H9 (cell line): Measurements from ENCODE around the gene R3HDM4. TPM values are rescaled to one million over a fixed set of nuclear protein-coding genes. Genes with fewer than 3 reads are reported as not detected.

Experiments
- DNase-seq: peaks from one replicate; pipeline ENCODE4 v3.0.0-alpha.2; 2017
- H2AFZ ChIP-seq: one replicate; pipeline ENCODE4 v1.6.1; 2013; ENCODE audit warnings: mild to moderate bottlenecking, low read length, control low read depth, moderate library complexity
- H2AK5ac ChIP-seq: 2 replicates; pipeline ENCODE4 v1.6.1; 2013; ENCODE audit warnings: low read length, control low read depth, mixed read lengths; ENCODE audit not compliant: insufficient read length
- H2BK120ac ChIP-seq: one replicate; pipeline ENCODE4 v1.6.1; 2013; ENCODE audit warnings: low read depth, mild to moderate bottlenecking, low read length, control low read depth, inconsistent platforms; ENCODE audit not compliant: poor library complexity, severe bottlenecking
- H2BK12ac ChIP-seq: 2 replicates; pipeline ENCODE4 v1.6.1; 2013; ENCODE audit warnings: low read length, control low read depth, mixed read lengths, low read depth; ENCODE audit not compliant: insufficient read length
- H2BK15ac ChIP-seq: 2 replicates; pipeline ENCODE4 v1.6.1; 2013; ENCODE audit warnings: low read depth, low read length, control low read depth
- H2BK20ac ChIP-seq: one replicate; pipeline ENCODE4 v1.6.1; 2013; ENCODE audit warnings: low read depth, mild to moderate bottlenecking, low read length, control low read depth, inconsistent platforms; ENCODE audit not compliant: poor library complexity, severe bottlenecking
- H2BK5ac ChIP-seq: 2 replicates; pipeline ENCODE4 v1.6.1; 2013; ENCODE audit warnings: low read length, control low read depth, mixed read lengths; ENCODE audit not compliant: insufficient read length
- H3K14ac ChIP-seq: 2 replicates; pipeline ENCODE4 v1.6.1; 2013; ENCODE audit warnings: low read length, control low read depth; ENCODE audit not compliant: insufficient read depth
- H3K18ac ChIP-seq: 2 replicates; pipeline ENCODE4 v1.6.1; 2013; ENCODE audit warnings: low read depth, mild to moderate bottlenecking, mixed read lengths, low read length, control low read depth; ENCODE audit not compliant: insufficient read length
- H3K23ac ChIP-seq: 2 replicates; pipeline ENCODE4 v1.6.1; 2013; ENCODE audit warnings: low read length, control low read depth, mixed read lengths, low read depth; ENCODE audit not compliant: insufficient read length
- H3K23me2 ChIP-seq: 2 replicates; pipeline ENCODE4 v1.6.1; 2013; ENCODE audit warnings: low read depth, mild to moderate bottlenecking, mixed read lengths, low read length, control low read depth; ENCODE audit not compliant: insufficient read length, poor library complexity, severe bottlenecking
- H3K27ac ChIP-seq: 2 replicates; pipeline ENCODE4 v1.5.1; 2013; ENCODE audit warnings: low read length, control low read depth, mixed read lengths, low read depth; ENCODE audit not compliant: insufficient read length
- H3K27me3 ChIP-seq: 2 replicates; pipeline ENCODE4 v1.6.1; 2013; ENCODE audit warnings: low read length, control low read depth, inconsistent platforms; ENCODE audit not compliant: insufficient read depth
- H3K4ac ChIP-seq: 2 replicates; pipeline ENCODE4 v1.6.1; 2013; ENCODE audit warnings: low read depth, mild to moderate bottlenecking, control low read depth, inconsistent platforms, low read length, moderate library complexity
- H3K4me1 ChIP-seq: 2 replicates; pipeline ENCODE4 v1.6.1; 2013; ENCODE audit warnings: low read length, control low read depth, inconsistent platforms; ENCODE audit not compliant: insufficient read depth
- H3K4me2 ChIP-seq: 2 replicates; pipeline ENCODE4 v1.6.1; 2013; ENCODE audit warnings: low read length, control low read depth, mixed read lengths; ENCODE audit not compliant: insufficient read length, insufficient read depth
- H3K56ac ChIP-seq: 2 replicates; pipeline ENCODE4 v1.6.1; 2013; ENCODE audit warnings: low read depth, mild to moderate bottlenecking, mixed read lengths, low read length, control low read depth; ENCODE audit not compliant: insufficient read length
- H3K79me1 ChIP-seq: 2 replicates; pipeline ENCODE4 v1.6.1; 2013; ENCODE audit warnings: low read depth, mild to moderate bottlenecking, moderate library complexity, low read length, control low read depth, inconsistent platforms; ENCODE audit not compliant: insufficient read depth, poor library complexity, severe bottlenecking
- H3K79me2 ChIP-seq: 2 replicates; pipeline ENCODE4 v1.6.1; 2013; ENCODE audit warnings: low read length, control low read depth, inconsistent platforms; ENCODE audit not compliant: insufficient read depth
- H3K9ac ChIP-seq: 2 replicates; pipeline ENCODE4 v1.6.1; 2013; ENCODE audit warnings: low read length, control low read depth, mixed read lengths; ENCODE audit not compliant: insufficient read length; ENCODE audit errors: extremely low read depth
- H3K9me3 ChIP-seq: one replicate; pipeline ENCODE4 v1.6.1; 2013; ENCODE audit warnings: low read depth, low read length, inconsistent platforms; ENCODE audit not compliant: control insufficient read depth
- H3T11ph ChIP-seq: one replicate; pipeline ENCODE4 v1.6.1; 2013; ENCODE audit warnings: mild to moderate bottlenecking, low read length, control low read depth, inconsistent platforms
- H4K20me1 ChIP-seq: one replicate; pipeline ENCODE4 v1.6.1; 2013; ENCODE audit not compliant: control insufficient read depth, insufficient read length, insufficient read depth
- H4K5ac ChIP-seq: 2 replicates; pipeline ENCODE4 v1.6.1; 2013; ENCODE audit warnings: low read depth, mild to moderate bottlenecking, mixed read lengths, low read length, control low read depth; ENCODE audit not compliant: insufficient read length
- H4K8ac ChIP-seq: replicated peaks from 2 replicates; pipeline ENCODE4 v1.6.1; 2013; ENCODE audit warnings: low read length, control low read depth, mixed read lengths, low read depth; ENCODE audit not compliant: insufficient read length
- H4K91ac ChIP-seq: 2 replicates; pipeline ENCODE4 v1.6.1; 2013; ENCODE audit warnings: low read depth, mild to moderate bottlenecking, moderate library complexity, mixed read lengths, low read length, control low read depth; ENCODE audit not compliant: insufficient read length
- H3K27ac Mint-ChIP-seq, 3 experiments: 2 replicates in 2 of 3; 3 replicates in 1 of 3; pipeline ENCODE4 v1.8.0; 2020 to 2021; ENCODE audit warnings: mixed read lengths in 3 of 3, mild to moderate bottlenecking in 1 of 3, moderate library complexity in 1 of 3
- H3K27me3 Mint-ChIP-seq: 2 replicates; pipeline ENCODE4 v1.8.0; 2021; ENCODE audit warnings: low read depth, mild to moderate bottlenecking, moderate library complexity, mixed read lengths
- H3K36me3 Mint-ChIP-seq, 3 experiments: 2 replicates in 2 of 3; 3 replicates in 1 of 3; pipeline ENCODE4 v1.8.0; 2020 to 2021; ENCODE audit warnings: low read depth in 3 of 3, mixed read lengths in 3 of 3; ENCODE audit not compliant: insufficient read depth in 1 of 3
- H3K4me1 Mint-ChIP-seq, 2 experiments: 2 replicates each; pipeline ENCODE4 v1.8.0; 2020; ENCODE audit warnings: mixed read lengths in 2 of 2
- H3K4me3 Mint-ChIP-seq, 2 experiments: 2 replicates in 1 of 2; 3 replicates in 1 of 2; pipeline ENCODE4 v1.8.0; 2020 to 2021; ENCODE audit warnings: mild to moderate bottlenecking in 2 of 2, mixed read lengths in 2 of 2, moderate library complexity in 1 of 2
- H3K9me3 Mint-ChIP-seq, 2 experiments: 2 replicates in 1 of 2; 3 replicates in 1 of 2; pipeline ENCODE4 v1.8.0; 2020; ENCODE audit warnings: mild to moderate bottlenecking in 2 of 2, mixed read lengths in 2 of 2, moderate library complexity in 1 of 2
- WGBS: extraction: QIAGEN DNeasy Blood & Tissue Kit; methylation state at CpG from one replicate; pipeline ENCODE4 v1.1.7; 2013; ENCODE audit warnings: missing lambda C conversion rate, low lambda C conversion rate, mixed read lengths; ENCODE audit not compliant: insufficient read length; ENCODE audit errors: extremely low coverage; 5-methylcytosine and 5-hydroxymethylcytosine counted together
- total RNA-seq: library from RNA; stranded (reverse); gene quantifications from 2 replicates; pipeline ENCODE4 v1.2.1, GENCODE V29; 2021
- TF ChIP-seq, protein P1 (sequence below): fragments of 200-600 bp; sonication (generic); conservative IDR thresholded peaks from 3 replicates; pipeline ENCODE4 v1.8.0; 2021; ENCODE audit warnings: antibody characterized with exemption, mild to moderate bottlenecking

Gene R3HDM4
- total RNA-seq, 1 experiment from 2014 or later: 66.4 TPM

GRCh38 chr19:934197-934840 is 21.3 kb upstream of the R3HDM4 start:
- H3K27ac ChIP-seq: no peak overlapping the region
- no peak overlapping the region for H3K56ac ChIP-seq
- no peak for DNase-seq
- no peak overlapping the region for H3K4me3 Mint-ChIP-seq
- no peaks in the 10 kb centered on the region for H3K4me1 ChIP-seq
- peaks cover 8 to 11% of the 10 kb centered on the region in 2 experiments; a peak in 2 of 4 replicates for H3K4me1 Mint-ChIP-seq
- no peaks in the 10 kb centered on the region for H3K27me3 Mint-ChIP-seq
- no peak overlapping the region for H4K5ac ChIP-seq
- no CpG with 5 or more reads among the region's 29 CpGs for WGBS
- H4K20me1 ChIP-seq: no peaks in the 10 kb centered on the region
- no peak overlapping the region for H2BK12ac ChIP-seq
- H3K23me2 ChIP-seq: no peaks in the 10 kb centered on the region
- peaks cover 11 to 53% (median 40%) of the 10 kb centered on the region in 3 experiments for H3K36me3 Mint-ChIP-seq
- no peak overlapping the region for H3K9ac ChIP-seq
- H4K8ac ChIP-seq: no peak overlapping the region
- H3K79me2 ChIP-seq: peaks cover 7% of the 10 kb centered on the region; the same call in 1 of the 2 replicates
- H3K23ac ChIP-seq: no peak overlapping the region
- no peak overlapping the region for H3K4me2 ChIP-seq
- H2BK5ac ChIP-seq: no peak overlapping the region
- TF ChIP-seq, protein P1, sequence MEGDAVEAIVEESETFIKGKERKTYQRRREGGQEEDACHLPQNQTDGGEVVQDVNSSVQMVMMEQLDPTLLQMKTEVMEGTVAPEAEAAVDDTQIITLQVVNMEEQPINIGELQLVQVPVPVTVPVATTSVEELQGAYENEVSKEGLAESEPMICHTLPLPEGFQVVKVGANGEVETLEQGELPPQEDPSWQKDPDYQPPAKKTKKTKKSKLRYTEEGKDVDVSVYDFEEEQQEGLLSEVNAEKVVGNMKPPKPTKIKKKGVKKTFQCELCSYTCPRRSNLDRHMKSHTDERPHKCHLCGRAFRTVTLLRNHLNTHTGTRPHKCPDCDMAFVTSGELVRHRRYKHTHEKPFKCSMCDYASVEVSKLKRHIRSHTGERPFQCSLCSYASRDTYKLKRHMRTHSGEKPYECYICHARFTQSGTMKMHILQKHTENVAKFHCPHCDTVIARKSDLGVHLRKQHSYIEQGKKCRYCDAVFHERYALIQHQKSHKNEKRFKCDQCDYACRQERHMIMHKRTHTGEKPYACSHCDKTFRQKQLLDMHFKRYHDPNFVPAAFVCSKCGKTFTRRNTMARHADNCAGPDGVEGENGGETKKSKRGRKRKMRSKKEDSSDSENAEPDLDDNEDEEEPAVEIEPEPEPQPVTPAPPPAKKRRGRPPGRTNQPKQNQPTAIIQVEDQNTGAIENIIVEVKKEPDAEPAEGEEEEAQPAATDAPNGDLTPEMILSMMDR: no peak
- H3K27ac Mint-ChIP-seq: no peak overlapping the region; a peak in 1 of 7 replicates
- H3K9me3 Mint-ChIP-seq: no peaks in the 10 kb centered on the region
- no peak overlapping the region for H2BK20ac ChIP-seq
- no peaks in the 10 kb centered on the region for H3K9me3 ChIP-seq
- no peak overlapping the region; the same call in 1 of the 2 replicates for H3K14ac ChIP-seq
- H2BK15ac ChIP-seq: 0 out of 2 replicates have a peak overlapping the region, but pooled peaks have one; percentile 57
- no peak overlapping the region for H3K4ac ChIP-seq
- no peaks in the 10 kb centered on the region for H3K27me3 ChIP-seq
- H4K91ac ChIP-seq: no peak overlapping the region
- H2AFZ ChIP-seq: no peak overlapping the region
- peaks cover 2% of the 10 kb centered on the region for H3K79me1 ChIP-seq
- no peak overlapping the region for H3K18ac ChIP-seq
- no peak overlapping the region for H3T11ph ChIP-seq
- H2BK120ac ChIP-seq: no peak overlapping the region
- H2AK5ac ChIP-seq: no peak overlapping the region
